PC-9 (cell line): ENCODE data around the gene TEPSIN. TPM values are rescaled to one million over a fixed set of nuclear protein-coding genes. Genes with fewer than 3 reads are reported as not detected.

Source experiments
- BruUV-seq: library from RNA; stranded (reverse); fragments of 400-500 nt; replicated peaks from 2 replicates; lab custom pipeline; 2021; lab: Mats Ljungman, UMichigan
- CTCF ChIA-PET: fragments of 300-600 bp; sonication (Branson Sonifier 250); formaldehyde crosslinking; loops from one replicate; lab custom pipeline; 2022; ENCODE audit warnings: antibody characterized with exemption; lab: Charles Lee
- POLR2A ChIA-PET: fragments of 300-600 bp; sonication (Branson Sonifier 250); formaldehyde crosslinking; loops from one replicate; lab custom pipeline; 2022; ENCODE audit warnings: antibody characterized with exemption; ENCODE audit not compliant: unreplicated experiment; lab: Charles Lee
- DNase-seq, 2 experiments: peaks; one replicate each; pipeline versions ENCODE4 v3.0.0 to v3.0.0-alpha.2; 2015 to 2022; ENCODE audit warnings: mixed read lengths in 1 of 2
- H2AFZ ChIP-seq: fragments of 200-600 bp; sonication (generic); 2 replicates; pipeline ENCODE4 v1.8.1; 2017; ENCODE audit warnings: antibody characterized with exemption
- H3F3A ChIP-seq: fragments of 200-600 bp; sonication (generic); 2 replicates; pipeline ENCODE4 v1.8.1; 2017; ENCODE audit warnings: antibody characterized with exemption, mild to moderate bottlenecking, low read depth; ENCODE audit not compliant: insufficient read depth
- H3K27ac ChIP-seq: fragments of 200-600 bp; sonication (generic); 2 replicates; pipeline ENCODE4 v1.6.1; 2016; ENCODE audit warnings: mixed run types
- H3K27me3 ChIP-seq: fragments of 200-600 bp; sonication (generic); 2 replicates; pipeline ENCODE4 v1.6.1; 2016; ENCODE audit warnings: low read depth, mixed run types; ENCODE audit not compliant: insufficient read depth
- H3K36me3 ChIP-seq: fragments of 200-600 bp; sonication (generic); 2 replicates; pipeline ENCODE4 v1.6.1; 2016; ENCODE audit warnings: low read depth, mixed run types
- H3K4me1 ChIP-seq: fragments of 200-600 bp; sonication (generic); replicated peaks from 2 replicates; pipeline ENCODE4 v1.6.1; 2016; ENCODE audit warnings: mixed run types; ENCODE audit not compliant: insufficient read depth
- H3K4me2 ChIP-seq: fragments of 200-600 bp; sonication (generic); 2 replicates; pipeline ENCODE4 v1.6.1; 2017; ENCODE audit warnings: mixed run types
- H3K4me3 ChIP-seq: fragments of 200-600 bp; sonication (generic); 2 replicates; pipeline ENCODE4 v1.6.1; 2016; ENCODE audit warnings: mixed run types
- H3K79me2 ChIP-seq: fragments of 200-600 bp; sonication (generic); 2 replicates; pipeline ENCODE4 v1.6.1; 2017; ENCODE audit warnings: low read depth, mixed run types
- H3K9me2 ChIP-seq: fragments of 200-600 bp; sonication (generic); 2 replicates; pipeline ENCODE4 v1.8.1; 2017; ENCODE audit warnings: mild to moderate bottlenecking; ENCODE audit not compliant: insufficient read depth
- H3K9me3 ChIP-seq: fragments of 200-600 bp; sonication (generic); 2 replicates; pipeline ENCODE4 v1.8.1; 2016; ENCODE audit warnings: low read depth; ENCODE audit not compliant: insufficient read depth
- H4K20me1 ChIP-seq: fragments of 200-600 bp; sonication (generic); 2 replicates; pipeline ENCODE4 v1.8.1; 2017; ENCODE audit not compliant: insufficient read depth
- EZH2 ChIP-seq: fragments of 200-600 bp; sonication (generic); IDR thresholded peaks from 2 replicates; pipeline ENCODE4 v1.8.0; 2017; ENCODE audit warnings: antibody characterized with exemption, low read depth
- intact Hi-C: fragments of 100-400 bp; cut with micrococcal nuclease; formaldehyde crosslinking; loops from one replicate; pipeline ENCODE4 v1.10.0; 2022; ENCODE audit not compliant: unreplicated experiment
- total RNA-seq: library from RNA; stranded (reverse); gene quantifications from 2 replicates; pipeline ENCODE4 v1.2.3, GENCODE V29; 2021
- TF ChIP-seq, protein P1 (sequence below): fragments of 200-600 bp; sonication (generic); conservative IDR thresholded peaks from 2 replicates; pipeline ENCODE4 v1.6.1; 2017; ENCODE audit warnings: mixed run types, antibody characterized with exemption, mild to moderate bottlenecking, moderate library complexity

The TEPSIN gene
- total RNA-seq, 1 experiment from 2014 or later, result 35.0 TPM

GRCh38 chr17:81280571-81280970 lies 41.7 kb upstream of the TEPSIN start:
- Histone ChIP-seq H3K9me3 (no peaks in the 10 kb centered on the region), H3F3A (no peaks in the 10 kb centered on the region), H3K4me3 (no peak overlapping the region), H3K4me2 (no peak overlapping the region), H3K9me2 (no peaks in the 10 kb centered on the region), H4K20me1 (no peaks in the 10 kb centered on the region), H2AFZ (no peak overlapping the region), H3K27ac (no peak overlapping the region), H3K4me1 (no peaks in the 10 kb centered on the region), H3K27me3 (no peaks in the 10 kb centered on the region), H3K79me2 (no peaks in the 10 kb centered on the region), H3K36me3 (no peaks in the 10 kb centered on the region)
- ChIA-PET CTCF (no interaction called here), POLR2A (no interaction called here)
- intact Hi-C loops, result no loop called here
- TF ChIP-seq, protein P1, sequence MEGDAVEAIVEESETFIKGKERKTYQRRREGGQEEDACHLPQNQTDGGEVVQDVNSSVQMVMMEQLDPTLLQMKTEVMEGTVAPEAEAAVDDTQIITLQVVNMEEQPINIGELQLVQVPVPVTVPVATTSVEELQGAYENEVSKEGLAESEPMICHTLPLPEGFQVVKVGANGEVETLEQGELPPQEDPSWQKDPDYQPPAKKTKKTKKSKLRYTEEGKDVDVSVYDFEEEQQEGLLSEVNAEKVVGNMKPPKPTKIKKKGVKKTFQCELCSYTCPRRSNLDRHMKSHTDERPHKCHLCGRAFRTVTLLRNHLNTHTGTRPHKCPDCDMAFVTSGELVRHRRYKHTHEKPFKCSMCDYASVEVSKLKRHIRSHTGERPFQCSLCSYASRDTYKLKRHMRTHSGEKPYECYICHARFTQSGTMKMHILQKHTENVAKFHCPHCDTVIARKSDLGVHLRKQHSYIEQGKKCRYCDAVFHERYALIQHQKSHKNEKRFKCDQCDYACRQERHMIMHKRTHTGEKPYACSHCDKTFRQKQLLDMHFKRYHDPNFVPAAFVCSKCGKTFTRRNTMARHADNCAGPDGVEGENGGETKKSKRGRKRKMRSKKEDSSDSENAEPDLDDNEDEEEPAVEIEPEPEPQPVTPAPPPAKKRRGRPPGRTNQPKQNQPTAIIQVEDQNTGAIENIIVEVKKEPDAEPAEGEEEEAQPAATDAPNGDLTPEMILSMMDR, result no peak
- no peak for TF ChIP-seq EZH2
- BruUV-seq, result no TSS peak
- DNase-seq, result no peak

DNA sequence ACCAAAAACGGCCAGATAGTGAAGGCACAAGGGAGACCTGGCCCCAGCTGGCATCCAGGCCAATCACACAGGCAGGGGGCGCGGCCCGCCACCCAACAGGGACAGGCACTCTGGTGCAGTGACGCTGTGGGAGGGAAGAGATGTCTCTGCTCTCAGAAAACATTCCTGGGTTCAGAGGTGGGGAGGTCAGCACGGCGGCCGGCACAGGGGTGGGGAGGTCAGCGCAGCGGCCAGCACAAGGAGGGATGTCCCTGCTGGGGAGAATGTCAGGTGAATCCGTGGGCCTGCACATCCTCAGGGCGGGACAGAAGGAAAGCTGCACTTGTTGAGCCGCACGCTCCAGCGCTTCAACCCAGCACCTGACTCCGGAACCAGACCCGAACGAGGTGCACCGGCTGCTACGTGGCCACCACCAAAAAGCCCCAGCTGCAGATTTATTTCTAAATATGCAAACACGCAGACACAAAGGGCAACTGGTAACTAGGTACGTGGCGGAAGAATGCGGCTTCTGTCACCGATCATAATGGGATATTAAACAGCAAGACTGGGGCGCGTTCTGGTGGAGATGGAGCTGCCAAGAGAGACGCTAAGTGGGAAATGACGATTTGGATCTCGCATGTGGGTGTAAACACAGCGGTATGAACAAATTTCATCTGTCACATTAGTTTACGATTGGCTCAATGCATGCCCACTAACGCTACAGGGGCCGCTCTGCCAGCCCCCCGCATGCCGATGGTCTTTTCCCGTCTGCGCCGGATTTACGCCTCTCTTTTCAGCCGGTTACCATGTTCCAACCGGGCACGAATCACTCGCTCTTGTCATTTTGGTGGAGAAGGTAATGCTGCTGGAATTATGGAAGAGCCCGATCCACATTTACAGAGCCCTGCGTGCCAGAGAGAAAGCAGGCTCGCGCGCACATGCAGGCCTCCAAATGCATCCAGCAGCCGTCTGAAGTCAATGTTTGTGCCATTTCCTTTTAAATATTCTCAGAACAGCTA lies 40.7 kb upstream of the TEPSIN start:
- Histone ChIP-seq H3K36me3 (no peaks in the 10 kb centered on the region), H3K4me2 (no peak overlapping the region), H3F3A (no peaks in the 10 kb centered on the region), H2AFZ (no peak overlapping the region), H3K4me3 (no peak overlapping the region), H3K79me2 (no peaks in the 10 kb centered on the region), H3K4me1 (no peaks in the 10 kb centered on the region), H4K20me1 (no peaks in the 10 kb centered on the region), H3K27me3 (no peaks in the 10 kb centered on the region), H3K9me3 (no peaks in the 10 kb centered on the region), H3K9me2 (no peaks in the 10 kb centered on the region), H3K27ac (no peak overlapping the region)
- ChIA-PET POLR2A (no interaction called here), CTCF (no interaction called here)
- intact Hi-C loops, result no loop called here
- TF ChIP-seq, protein P1, result no peak
- no peak for TF ChIP-seq EZH2
- BruUV-seq, result no TSS peak
- no peak for DNase-seq

GRCh38 chr17:81278831-81279230 lies 40.0 kb upstream of the TEPSIN start:
- no peaks in the 10 kb centered on the region for H3K4me1 ChIP-seq
- ChIA-PET CTCF (interaction anchor here (0.5 kb wide), 1 partner anchor 137 kb away, joined by 6 read pairs; no protein-coding TSS in a partner anchor), POLR2A (no interaction called here)
- no peak overlapping the region for H3K4me3 ChIP-seq
- TF ChIP-seq, protein P1, result no peak
- no peak for TF ChIP-seq EZH2
- H2AFZ ChIP-seq, result no peak overlapping the region
- H3K4me2 ChIP-seq, result no peak overlapping the region
- no peaks in the 10 kb centered on the region for H3K36me3 ChIP-seq
- no peaks in the 10 kb centered on the region for H3K9me2 ChIP-seq
- H3K27ac ChIP-seq, result no peak overlapping the region
- H3K27me3 ChIP-seq, result no peaks in the 10 kb centered on the region
- no peaks in the 10 kb centered on the region for H3F3A ChIP-seq
- intact Hi-C loops, result no loop called here
- no TSS peak for BruUV-seq
- DNase-seq, result no peak
- H4K20me1 ChIP-seq, result no peaks in the 10 kb centered on the region
- H3K9me3 ChIP-seq, result no peaks in the 10 kb centered on the region
- no peaks in the 10 kb centered on the region for H3K79me2 ChIP-seq
